ENCODE results near the gene ADH1A. TPM values are rescaled to one million over a fixed set of nuclear protein-coding genes. Genes with fewer than 3 reads are reported as not detected.

The ADH1A gene
- total RNA-seq, 1 experiment from 2014 or later: not detected

- H3K56ac ChIP-seq (ENCODE audit: insufficient read length, low read depth, low read length): no peak overlapping the region
- no peak overlapping the region for H2BK15ac ChIP-seq (ENCODE audit: low read depth, low read length)
Observed at GRCh38 chr4:99275050-99275449, 15.7 kb downstream of the ADH1A start.

More at GRCh38 chr4:99275050-99275449, 15.7 kb downstream of the ADH1A start:
- H3K27ac Mint-ChIP-seq: no peak overlapping the region
- H3K36me3 Mint-ChIP-seq (ENCODE audit: insufficient read depth in 1 of 3, low read depth in 3 of 3): peaks cover 0 to 5% (median 4%) of the 10 kb centered on the region in 3 experiments; a peak in 4 of 7 replicates
- Histone ChIP-seq H3K9ac (ENCODE audit: extremely low read depth, insufficient read length, low read length) (no peak overlapping the region), H3K4me2 (ENCODE audit: insufficient read depth, insufficient read length, low read length) (no peak overlapping the region), H4K8ac (replicated peaks; ENCODE audit: insufficient read length, low read depth, low read length) (no peak overlapping the region), H3K79me2 (ENCODE audit: insufficient read depth, low read length) (no peaks in the 10 kb centered on the region), H3K14ac (ENCODE audit: insufficient read depth, low read length) (no peak overlapping the region), H2BK5ac (ENCODE audit: insufficient read length, low read length) (no peak overlapping the region), H3K4ac (ENCODE audit: low read depth, low read length) (no peak overlapping the region), H2AK5ac (ENCODE audit: insufficient read length, low read length) (no peak overlapping the region), H3T11ph (ENCODE audit: low read length) (no peak overlapping the region), H3K79me1 (ENCODE audit: insufficient read depth, low read depth, low read length, poor library complexity, severe bottlenecking) (no peaks in the 10 kb centered on the region), H2BK12ac (ENCODE audit: insufficient read length, low read depth, low read length) (no peak overlapping the region), H3K27ac (ENCODE audit: insufficient read length, low read depth, low read length) (no peak overlapping the region), H3K27me3 (ENCODE audit: insufficient read depth, low read length) (no peaks in the 10 kb centered on the region), H3K23ac (ENCODE audit: insufficient read length, low read depth, low read length) (no peak overlapping the region), H2BK120ac (ENCODE audit: low read depth, low read length, poor library complexity, severe bottlenecking) (no peak overlapping the region), H2AFZ (ENCODE audit: low read length) (no peak overlapping the region), H4K20me1 (ENCODE audit: control insufficient read depth, insufficient read depth, insufficient read length) (no peaks in the 10 kb centered on the region), H4K5ac (ENCODE audit: insufficient read length, low read depth, low read length) (no peak overlapping the region), H3K9me3 (ENCODE audit: control insufficient read depth, low read depth, low read length) (no peaks in the 10 kb centered on the region), H3K18ac (ENCODE audit: insufficient read length, low read depth, low read length) (no peak overlapping the region), H3K23me2 (ENCODE audit: insufficient read length, low read depth, low read length, poor library complexity, severe bottlenecking) (no peaks in the 10 kb centered on the region), H2BK20ac (ENCODE audit: low read depth, low read length, poor library complexity, severe bottlenecking) (no peak overlapping the region), H3K4me1 (ENCODE audit: insufficient read depth, low read length) (no peaks in the 10 kb centered on the region), H4K91ac (ENCODE audit: insufficient read length, low read depth, low read length) (no peak overlapping the region)
- peaks cover 7 to 11% of the 10 kb centered on the region in 2 experiments for H3K4me1 Mint-ChIP-seq
- TF ChIP-seq, protein P1, sequence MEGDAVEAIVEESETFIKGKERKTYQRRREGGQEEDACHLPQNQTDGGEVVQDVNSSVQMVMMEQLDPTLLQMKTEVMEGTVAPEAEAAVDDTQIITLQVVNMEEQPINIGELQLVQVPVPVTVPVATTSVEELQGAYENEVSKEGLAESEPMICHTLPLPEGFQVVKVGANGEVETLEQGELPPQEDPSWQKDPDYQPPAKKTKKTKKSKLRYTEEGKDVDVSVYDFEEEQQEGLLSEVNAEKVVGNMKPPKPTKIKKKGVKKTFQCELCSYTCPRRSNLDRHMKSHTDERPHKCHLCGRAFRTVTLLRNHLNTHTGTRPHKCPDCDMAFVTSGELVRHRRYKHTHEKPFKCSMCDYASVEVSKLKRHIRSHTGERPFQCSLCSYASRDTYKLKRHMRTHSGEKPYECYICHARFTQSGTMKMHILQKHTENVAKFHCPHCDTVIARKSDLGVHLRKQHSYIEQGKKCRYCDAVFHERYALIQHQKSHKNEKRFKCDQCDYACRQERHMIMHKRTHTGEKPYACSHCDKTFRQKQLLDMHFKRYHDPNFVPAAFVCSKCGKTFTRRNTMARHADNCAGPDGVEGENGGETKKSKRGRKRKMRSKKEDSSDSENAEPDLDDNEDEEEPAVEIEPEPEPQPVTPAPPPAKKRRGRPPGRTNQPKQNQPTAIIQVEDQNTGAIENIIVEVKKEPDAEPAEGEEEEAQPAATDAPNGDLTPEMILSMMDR (conservative IDR thresholded peaks at IDR 0.05): no peak
- no CpG with 5 or more reads among the region's 5 CpGs for WGBS (ENCODE audit: extremely low coverage, insufficient read length, low lambda C conversion rate)
- H3K9me3 Mint-ChIP-seq: peaks cover 4 to 9% of the 10 kb centered on the region in 2 experiments; a peak in 4 of 5 replicates
- H3K4me3 Mint-ChIP-seq: no peak overlapping the region
- no peaks in the 10 kb centered on the region for H3K27me3 Mint-ChIP-seq (ENCODE audit: low read depth)
- no peak for DNase-seq
